Activated CD8-positive, alpha-beta T cell treated with anti-CD3 and anti-CD28 coated beads for 36 hours (primary cell): ENCODE results near the gene POLN. TPM values are rescaled to one million over a fixed set of nuclear protein-coding genes. Genes with fewer than 3 reads are reported as not detected.

ENCODE experiments used
- ATAC-seq: fragments of 200-7000 bp; cut with Tn5 transposase; one replicate; pipeline ENCODE4 v1.10.0; 2021; ENCODE audit warnings: mild to moderate bottlenecking, moderate library complexity
- CTCF ChIA-PET: fragments of 350-600 bp; sonication (Branson Sonifier 250); formaldehyde crosslinking; loops from one replicate; lab custom pipeline; 2021; ENCODE audit warnings: antibody characterized with exemption; lab: Charles Lee
- POLR2A ChIA-PET: fragments of 350-600 bp; sonication (Branson Sonifier 250); formaldehyde crosslinking; loops from one replicate; lab custom pipeline; 2021; ENCODE audit warnings: antibody characterized with exemption; lab: Charles Lee
- DNase-seq: peaks from one replicate; pipeline ENCODE4 v3.0.0-alpha.2; 2020
- H3K27ac Mint-ChIP-seq: one replicate; pipeline ENCODE4 v1.8.0; 2021; ENCODE audit warnings: mild to moderate bottlenecking, mixed read lengths
- H3K27me3 Mint-ChIP-seq: one replicate; pipeline ENCODE4 v1.8.0; 2021; ENCODE audit warnings: mixed read lengths
- H3K36me3 Mint-ChIP-seq: one replicate; pipeline ENCODE4 v1.8.0; 2021; ENCODE audit warnings: low read depth, mixed read lengths
- H3K4me1 Mint-ChIP-seq: one replicate; pipeline ENCODE4 v1.8.0; 2021; ENCODE audit warnings: low read depth, mixed read lengths
- H3K4me3 Mint-ChIP-seq: one replicate; pipeline ENCODE4 v1.8.0; 2021; ENCODE audit warnings: mild to moderate bottlenecking, moderate library complexity, mixed read lengths
- H3K9me3 Mint-ChIP-seq: one replicate; pipeline ENCODE4 v1.8.0; 2021; ENCODE audit warnings: mixed read lengths
- CTCF ChIP-seq: fragments of 200-600 bp; IDR thresholded peaks from one replicate; pipeline ENCODE4 v1.8.0; 2022; ENCODE audit warnings: antibody characterized with exemption, mild to moderate bottlenecking
- intact Hi-C: fragments of 100-400 bp; cut with micrococcal nuclease; formaldehyde crosslinking; loops from one replicate; pipeline ENCODE4 v1.10.0; 2022
- total RNA-seq, 2 experiments: library from RNA; stranded (reverse); gene quantifications; one replicate each; pipeline ENCODE4 v1.2.3, GENCODE V29; 2021

Gene POLN
- total RNA-seq, 2 experiments from 2014 or later = 2.1 to 2.9 TPM

GRCh38 chr4:2251073-2251794 is 9.3 kb upstream of the POLN start:
- Mint-ChIP-seq H3K9me3 (no peaks in the 10 kb centered on the region), H3K4me3 (no peak overlapping the region), H3K36me3 (no peaks in the 10 kb centered on the region), H3K27ac (no peak overlapping the region), H3K4me1 (no peaks in the 10 kb centered on the region), H3K27me3 (no peaks in the 10 kb centered on the region)
- no peak for TF ChIP-seq CTCF
- ChIA-PET CTCF (no interaction called here), POLR2A (interaction anchor here (1.9 to 2.2 kb wide), 2 partner anchors 9 to 10 kb away, joined by 4 to 13 read pairs; partner anchors contain the start of genes HAUS3 and POLN)
- intact Hi-C loops = no loop called here
- ATAC-seq (no peak), DNase-seq (no peak)

DNA sequence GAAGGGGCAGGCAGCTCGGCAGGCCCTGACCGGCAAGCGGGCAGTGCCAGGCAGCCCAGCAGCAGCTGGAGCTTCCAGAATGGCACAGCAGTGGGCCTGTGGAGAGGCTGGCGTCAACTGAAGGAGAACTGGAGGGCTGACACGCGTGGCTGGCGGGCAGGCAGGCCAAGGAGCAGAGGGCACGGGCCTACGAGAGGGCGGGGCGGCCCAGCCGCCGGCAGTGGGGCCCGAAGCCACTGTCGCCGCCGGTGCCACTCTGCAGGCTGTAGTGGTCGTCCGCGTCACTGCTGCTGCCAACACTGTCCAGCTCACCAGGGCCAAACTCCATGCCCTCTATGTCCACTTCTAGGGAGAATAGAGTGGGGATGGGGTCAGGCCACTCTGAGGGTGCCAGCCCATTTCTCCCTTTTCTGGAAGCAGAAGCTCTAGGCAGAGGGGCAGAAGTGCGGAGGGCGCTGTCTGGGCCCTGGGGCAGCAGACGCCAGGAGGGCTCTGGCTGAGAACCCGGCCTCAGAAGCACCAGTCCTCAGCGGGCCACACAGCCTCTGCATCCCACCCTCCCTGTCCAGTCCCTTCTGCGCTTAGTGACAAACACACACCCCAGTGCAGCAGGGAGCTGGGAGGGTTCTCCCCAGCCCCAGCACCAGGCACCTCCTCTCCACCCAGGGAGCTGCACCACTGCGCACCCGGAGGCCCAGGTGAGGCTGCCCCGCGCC is 8.6 kb upstream of the POLN start:
- TF ChIP-seq CTCF = no peak
- ATAC-seq (no peak), DNase-seq (no peak)
- H3K4me1 Mint-ChIP-seq = peaks cover 4% of the 10 kb centered on the region
- POLR2A ChIA-PET = interaction anchor here (1.9 to 2.2 kb wide), 2 partner anchors 9 to 10 kb away, joined by 4 to 13 read pairs; partner anchors contain the start of genes HAUS3 and POLN
- intact Hi-C loops = no loop called here
- CTCF ChIA-PET = interaction anchor here (1.1 kb wide), 1 partner anchor 30 kb away, joined by 3 read pairs; no protein-coding TSS in a partner anchor
- no peak overlapping the region for H3K4me3 Mint-ChIP-seq
- no peaks in the 10 kb centered on the region for H3K9me3 Mint-ChIP-seq
- no peak overlapping the region for H3K27ac Mint-ChIP-seq
- no peaks in the 10 kb centered on the region for H3K36me3 Mint-ChIP-seq
- H3K27me3 Mint-ChIP-seq = no peaks in the 10 kb centered on the region

DNA sequence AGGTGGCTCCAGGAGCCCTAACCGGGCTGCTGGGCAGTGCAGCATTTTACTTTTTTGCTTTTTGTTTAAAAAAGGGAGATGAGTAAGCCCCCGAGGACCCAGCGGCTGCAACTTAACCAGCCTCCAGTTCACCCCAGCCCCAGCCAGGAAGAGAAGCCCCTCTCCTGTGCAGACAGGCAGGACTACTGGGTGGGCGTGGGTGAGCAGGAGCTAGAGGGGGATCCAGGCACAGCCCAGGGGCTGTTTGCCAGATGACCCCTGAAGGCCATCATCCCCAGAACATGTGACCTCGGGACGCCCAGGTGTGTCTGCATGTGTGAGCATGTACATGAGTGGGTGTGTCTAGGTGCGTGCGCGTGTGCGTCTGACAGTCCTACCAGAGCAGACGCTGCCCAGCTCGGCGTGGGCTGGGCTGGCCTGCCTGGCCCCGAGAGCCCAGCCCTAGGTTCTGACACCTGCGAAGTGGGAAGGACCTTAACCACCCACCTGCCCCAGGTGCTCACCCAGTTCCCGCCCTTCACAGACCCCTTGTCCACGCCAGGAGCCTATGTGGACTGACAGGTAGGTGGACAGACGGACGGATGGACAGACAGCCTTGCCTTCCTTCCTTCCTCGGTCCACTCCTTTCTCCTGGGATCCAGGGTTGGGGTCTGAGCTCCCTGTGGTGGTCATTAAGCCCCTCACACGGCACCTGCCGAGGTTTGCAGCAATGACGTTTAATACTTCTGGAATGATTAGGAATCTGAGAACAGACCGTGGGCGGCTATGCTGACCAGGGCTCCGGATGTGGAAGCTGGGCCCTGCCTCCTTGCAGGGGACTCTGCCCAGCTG is 7.8 kb upstream of the POLN start:
- H3K4me3 Mint-ChIP-seq = no peak overlapping the region
- ChIA-PET POLR2A (interaction anchor here (1.9 to 2.2 kb wide), 2 partner anchors 9 to 11 kb away, joined by 4 to 13 read pairs; partner anchors contain the start of genes HAUS3 and POLN), CTCF (interaction anchor here (1.1 kb wide), 1 partner anchor 29 kb away, joined by 3 read pairs; no protein-coding TSS in a partner anchor)
- H3K4me1 Mint-ChIP-seq = peaks cover 11% of the 10 kb centered on the region
- TF ChIP-seq CTCF = no peak
- H3K9me3 Mint-ChIP-seq = no peaks in the 10 kb centered on the region
- H3K36me3 Mint-ChIP-seq = no peaks in the 10 kb centered on the region
- no peak overlapping the region for H3K27ac Mint-ChIP-seq
- intact Hi-C loops = no loop called here
- DNase-seq = no peak
- no peaks in the 10 kb centered on the region for H3K27me3 Mint-ChIP-seq
- ATAC-seq = no peak

DNA sequence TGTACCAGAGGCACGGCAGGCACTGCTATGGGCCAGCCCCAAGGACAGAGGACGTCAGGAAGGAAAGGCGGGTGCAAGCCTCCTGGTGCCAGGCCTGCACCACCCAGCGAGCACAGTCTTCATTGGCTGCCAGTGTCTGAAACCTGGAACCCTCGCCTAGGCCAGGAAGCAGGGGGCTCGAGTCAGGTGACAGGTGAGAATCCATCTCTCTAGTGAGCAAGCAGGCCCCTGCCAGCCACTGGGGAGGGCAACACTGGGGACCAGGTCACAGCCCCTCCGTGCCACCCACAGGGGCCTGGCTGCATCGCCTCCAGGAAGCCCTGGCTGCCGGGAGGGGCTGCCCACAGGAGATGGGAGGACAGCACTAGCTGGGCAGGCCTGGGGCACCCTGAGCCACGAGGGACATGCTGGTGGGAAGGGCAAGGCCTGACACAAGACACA is 6.9 kb upstream of the POLN start:
- ChIA-PET CTCF (no interaction called here), POLR2A (no interaction called here)
- no peak for TF ChIP-seq CTCF
- ATAC-seq (no peak), DNase-seq (no peak)
- Mint-ChIP-seq H3K4me3 (no peak overlapping the region), H3K27ac (no peak overlapping the region), H3K27me3 (no peaks in the 10 kb centered on the region), H3K9me3 (no peaks in the 10 kb centered on the region), H3K4me1 (peaks cover 14% of the 10 kb centered on the region), H3K36me3 (no peaks in the 10 kb centered on the region)
- intact Hi-C loops = no loop called here
